ENCODE measurements around the gene CDC42. TPM values are rescaled to one million over a fixed set of nuclear protein-coding genes. Genes with fewer than 3 reads are reported as not detected.

Gene CDC42
- total RNA-seq (2014; rRNA removed; shearing (Covaris generic)) (168 and 184 TPM in 2 replicates), polyA plus RNA-seq (2016; fragmentation: Nextera tagmentation; extraction: Ambion mirVana) (118 and 119 TPM in 2 replicates)
- long read RNA-seq, partial matches to known transcripts: 3 of 52 reads
- long read RNA-seq, other reads (novel, unspliced or antisense): 47 of 52 reads

DNA sequence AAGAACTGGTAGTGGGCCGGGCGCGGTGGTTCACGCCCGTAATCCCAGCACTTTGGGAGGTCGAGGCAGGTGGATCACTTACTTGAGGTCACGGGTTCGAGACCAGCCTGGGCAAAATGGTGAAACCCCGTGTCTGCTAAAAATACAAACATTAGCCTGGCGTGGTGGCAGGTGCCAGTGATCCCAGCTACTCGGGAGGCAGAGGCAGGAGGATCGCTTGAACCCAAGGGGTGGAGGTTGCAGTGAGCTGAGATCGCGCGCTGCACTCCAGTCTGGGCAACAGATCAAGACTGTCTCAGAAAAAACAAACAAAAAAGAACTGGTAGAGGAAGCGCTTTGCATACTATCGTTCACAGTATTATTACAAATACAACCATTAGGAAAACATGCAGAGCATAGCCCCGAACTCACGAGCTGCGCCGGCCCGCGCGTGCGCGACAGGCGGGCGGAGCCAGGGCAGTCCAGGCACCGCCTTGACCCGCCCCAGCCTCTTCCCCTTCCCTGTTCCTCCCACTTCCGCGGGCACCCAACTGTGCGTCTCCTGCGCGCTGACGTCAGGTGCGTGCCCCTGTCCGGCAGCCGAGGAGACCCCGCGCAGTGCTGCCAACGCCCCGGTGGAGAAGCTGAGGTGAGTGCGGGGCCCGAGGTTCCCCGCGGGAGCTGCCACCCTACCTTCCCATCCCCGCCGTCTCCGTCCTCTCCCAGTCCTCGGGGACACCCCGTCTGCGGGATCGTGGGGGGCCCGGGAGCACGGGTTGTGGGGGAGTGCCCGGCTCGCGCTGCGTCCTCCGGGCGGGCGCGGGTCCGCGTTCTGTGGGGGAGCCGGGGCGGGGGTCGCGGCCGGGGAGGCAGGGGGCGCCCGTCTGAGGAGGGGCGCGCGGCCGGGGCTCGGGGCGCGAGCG, at the start of gene CDC42:
Gene CDC42, plus strand, starts transcription at position 595 of the 902 bp plus-strand sequence. CDS start 25,770 bp downstream, outside the sequence.
- Histone ChIP-seq H3K79me2 (replicated peaks; ENCODE audit: insufficient read depth) (peaks cover 41% of the 10 kb centered on the region), H3K4me2 (peak within 1 kb of the TSS; percentile 84), H3K36me3 (ENCODE audit: insufficient read depth) (no peaks in the 10 kb centered on the region; the same call in 1 of the 2 replicates), H3K27me3 (ENCODE audit: insufficient read depth) (no peaks in the 10 kb centered on the region), H2AFZ (peak within 1 kb of the TSS; percentile 87; the same call in 1 of the 2 replicates), H3F3A (replicated peaks; ENCODE audit: low read depth) (peaks cover 10% of the 10 kb centered on the region), H3K9me2 (ENCODE audit: insufficient read depth) (no peaks in the 10 kb centered on the region), H3K4me3 (peak within 1 kb of the TSS; percentile 74), H4K20me1 (replicated peaks; ENCODE audit: insufficient read depth) (peaks cover 14% of the 10 kb centered on the region), H3K27ac (ENCODE audit: low read depth) (peak within 1 kb of the TSS; percentile 98), H3K4me1 (ENCODE audit: insufficient read depth) (peaks cover 20% of the 10 kb centered on the region)
- ATAC-seq: peak; percentile 90
- peak; percentile 95 for DNase-seq (ENCODE audit: low spot score)
- no peaks in the 10 kb centered on the region for H3K9me3 Mint-ChIP-seq
- H3K36me3 Mint-ChIP-seq (ENCODE audit: low read depth): peaks cover 15% of the 10 kb centered on the region; the same call in 2 of the 3 replicates
- peak within 1 kb of the TSS; percentile 98 for H3K4me3 Mint-ChIP-seq
- H3K4me1 Mint-ChIP-seq: peaks cover 24% of the 10 kb centered on the region
- H3K27me3 Mint-ChIP-seq (ENCODE audit: insufficient read depth, low read depth, poor library complexity): peaks cover 9% of the 10 kb centered on the region
- H3K27ac Mint-ChIP-seq: peak within 1 kb of the TSS; percentile 97
- TF ChIP-seq, protein P1, sequence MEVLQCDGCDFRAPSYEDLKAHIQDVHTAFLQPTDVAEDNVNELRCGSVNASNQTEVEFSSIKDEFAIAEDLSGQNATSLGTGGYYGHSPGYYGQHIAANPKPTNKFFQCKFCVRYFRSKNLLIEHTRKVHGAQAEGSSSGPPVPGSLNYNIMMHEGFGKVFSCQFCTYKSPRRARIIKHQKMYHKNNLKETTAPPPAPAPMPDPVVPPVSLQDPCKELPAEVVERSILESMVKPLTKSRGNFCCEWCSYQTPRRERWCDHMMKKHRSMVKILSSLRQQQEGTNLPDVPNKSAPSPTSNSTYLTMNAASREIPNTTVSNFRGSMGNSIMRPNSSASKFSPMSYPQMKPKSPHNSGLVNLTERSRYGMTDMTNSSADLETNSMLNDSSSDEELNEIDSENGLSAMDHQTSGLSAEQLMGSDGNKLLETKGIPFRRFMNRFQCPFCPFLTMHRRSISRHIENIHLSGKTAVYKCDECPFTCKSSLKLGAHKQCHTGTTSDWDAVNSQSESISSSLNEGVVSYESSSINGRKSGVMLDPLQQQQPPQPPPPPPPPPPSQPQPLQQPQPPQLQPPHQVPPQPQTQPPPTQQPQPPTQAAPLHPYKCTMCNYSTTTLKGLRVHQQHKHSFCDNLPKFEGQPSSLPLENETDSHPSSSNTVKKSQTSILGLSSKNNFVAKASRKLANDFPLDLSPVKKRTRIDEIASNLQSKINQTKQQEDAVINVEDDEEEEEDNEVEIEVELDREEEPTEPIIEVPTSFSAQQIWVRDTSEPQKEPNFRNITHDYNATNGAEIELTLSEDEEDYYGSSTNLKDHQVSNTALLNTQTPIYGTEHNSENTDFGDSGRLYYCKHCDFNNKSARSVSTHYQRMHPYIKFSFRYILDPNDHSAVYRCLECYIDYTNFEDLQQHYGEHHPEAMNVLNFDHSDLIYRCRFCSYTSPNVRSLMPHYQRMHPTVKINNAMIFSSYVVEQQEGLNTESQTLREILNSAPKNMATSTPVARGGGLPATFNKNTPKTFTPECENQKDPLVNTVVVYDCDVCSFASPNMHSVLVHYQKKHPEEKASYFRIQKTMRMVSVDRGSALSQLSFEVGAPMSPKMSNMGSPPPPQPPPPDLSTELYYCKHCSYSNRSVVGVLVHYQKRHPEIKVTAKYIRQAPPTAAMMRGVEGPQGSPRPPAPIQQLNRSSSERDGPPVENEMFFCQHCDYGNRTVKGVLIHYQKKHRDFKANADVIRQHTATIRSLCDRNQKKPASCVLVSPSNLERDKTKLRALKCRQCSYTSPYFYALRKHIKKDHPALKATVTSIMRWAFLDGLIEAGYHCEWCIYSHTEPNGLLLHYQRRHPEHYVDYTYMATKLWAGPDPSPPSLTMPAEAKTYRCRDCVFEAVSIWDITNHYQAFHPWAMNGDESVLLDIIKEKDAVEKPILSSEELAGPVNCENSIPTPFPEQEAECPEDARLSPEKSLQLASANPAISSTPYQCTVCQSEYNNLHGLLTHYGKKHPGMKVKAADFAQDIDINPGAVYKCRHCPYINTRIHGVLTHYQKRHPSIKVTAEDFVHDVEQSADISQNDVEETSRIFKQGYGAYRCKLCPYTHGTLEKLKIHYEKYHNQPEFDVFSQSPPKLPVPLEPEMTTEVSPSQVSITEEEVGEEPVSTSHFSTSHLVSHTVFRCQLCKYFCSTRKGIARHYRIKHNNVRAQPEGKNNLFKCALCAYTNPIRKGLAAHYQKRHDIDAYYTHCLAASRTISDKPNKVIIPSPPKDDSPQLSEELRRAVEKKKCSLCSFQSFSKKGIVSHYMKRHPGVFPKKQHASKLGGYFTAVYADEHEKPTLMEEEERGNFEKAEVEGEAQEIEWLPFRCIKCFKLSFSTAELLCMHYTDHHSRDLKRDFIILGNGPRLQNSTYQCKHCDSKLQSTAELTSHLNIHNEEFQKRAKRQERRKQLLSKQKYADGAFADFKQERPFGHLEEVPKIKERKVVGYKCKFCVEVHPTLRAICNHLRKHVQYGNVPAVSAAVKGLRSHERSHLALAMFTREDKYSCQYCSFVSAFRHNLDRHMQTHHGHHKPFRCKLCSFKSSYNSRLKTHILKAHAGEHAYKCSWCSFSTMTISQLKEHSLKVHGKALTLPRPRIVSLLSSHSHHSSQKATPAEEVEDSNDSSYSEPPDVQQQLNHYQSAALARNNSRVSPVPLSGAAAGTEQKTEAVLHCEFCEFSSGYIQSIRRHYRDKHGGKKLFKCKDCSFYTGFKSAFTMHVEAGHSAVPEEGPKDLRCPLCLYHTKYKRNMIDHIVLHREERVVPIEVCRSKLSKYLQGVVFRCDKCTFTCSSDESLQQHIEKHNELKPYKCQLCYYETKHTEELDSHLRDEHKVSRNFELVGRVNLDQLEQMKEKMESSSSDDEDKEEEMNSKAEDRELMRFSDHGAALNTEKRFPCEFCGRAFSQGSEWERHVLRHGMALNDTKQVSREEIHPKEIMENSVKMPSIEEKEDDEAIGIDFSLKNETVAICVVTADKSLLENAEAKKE (CRISPR knock-in tag; IDR thresholded peaks at IDR 0.05): no peak
- TF ChIP-seq EZH2 (IDR thresholded peaks at IDR 0.05; ENCODE audit: low read depth, unreplicated experiment): no peak
- TF ChIP-seq EZH2phosphoT487 (IDR thresholded peaks at IDR 0.05; ENCODE audit: unreplicated experiment): no peak
- TF ChIP-seq JUNB (IDR thresholded peaks at IDR 0.05; ENCODE audit: unreplicated experiment): no peak
- TF ChIP-seq, protein P2, sequence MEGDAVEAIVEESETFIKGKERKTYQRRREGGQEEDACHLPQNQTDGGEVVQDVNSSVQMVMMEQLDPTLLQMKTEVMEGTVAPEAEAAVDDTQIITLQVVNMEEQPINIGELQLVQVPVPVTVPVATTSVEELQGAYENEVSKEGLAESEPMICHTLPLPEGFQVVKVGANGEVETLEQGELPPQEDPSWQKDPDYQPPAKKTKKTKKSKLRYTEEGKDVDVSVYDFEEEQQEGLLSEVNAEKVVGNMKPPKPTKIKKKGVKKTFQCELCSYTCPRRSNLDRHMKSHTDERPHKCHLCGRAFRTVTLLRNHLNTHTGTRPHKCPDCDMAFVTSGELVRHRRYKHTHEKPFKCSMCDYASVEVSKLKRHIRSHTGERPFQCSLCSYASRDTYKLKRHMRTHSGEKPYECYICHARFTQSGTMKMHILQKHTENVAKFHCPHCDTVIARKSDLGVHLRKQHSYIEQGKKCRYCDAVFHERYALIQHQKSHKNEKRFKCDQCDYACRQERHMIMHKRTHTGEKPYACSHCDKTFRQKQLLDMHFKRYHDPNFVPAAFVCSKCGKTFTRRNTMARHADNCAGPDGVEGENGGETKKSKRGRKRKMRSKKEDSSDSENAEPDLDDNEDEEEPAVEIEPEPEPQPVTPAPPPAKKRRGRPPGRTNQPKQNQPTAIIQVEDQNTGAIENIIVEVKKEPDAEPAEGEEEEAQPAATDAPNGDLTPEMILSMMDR (conservative IDR thresholded peaks at IDR 0.05; ENCODE audit: low read depth in 2 of 2): no peak
- TF ChIP-seq ZNF114 (CRISPR knock-in tag; IDR thresholded peaks at IDR 0.05): no peak
- no peak for TF ChIP-seq ZNF331 (CRISPR knock-in tag; IDR thresholded peaks at IDR 0.05; ENCODE audit: low read depth)
- no peak for TF ChIP-seq NANOG (IDR thresholded peaks at IDR 0.05; ENCODE audit: borderline replicate concordance)
- no peak for TF ChIP-seq STAT1 (IDR thresholded peaks at IDR 0.05; ENCODE audit: unreplicated experiment)
- TF ChIP-seq POLR2AphosphoS5 (IDR thresholded peaks at IDR 0.05; ENCODE audit: low read depth): peak; percentile 96
- TF ChIP-seq, protein P3, sequence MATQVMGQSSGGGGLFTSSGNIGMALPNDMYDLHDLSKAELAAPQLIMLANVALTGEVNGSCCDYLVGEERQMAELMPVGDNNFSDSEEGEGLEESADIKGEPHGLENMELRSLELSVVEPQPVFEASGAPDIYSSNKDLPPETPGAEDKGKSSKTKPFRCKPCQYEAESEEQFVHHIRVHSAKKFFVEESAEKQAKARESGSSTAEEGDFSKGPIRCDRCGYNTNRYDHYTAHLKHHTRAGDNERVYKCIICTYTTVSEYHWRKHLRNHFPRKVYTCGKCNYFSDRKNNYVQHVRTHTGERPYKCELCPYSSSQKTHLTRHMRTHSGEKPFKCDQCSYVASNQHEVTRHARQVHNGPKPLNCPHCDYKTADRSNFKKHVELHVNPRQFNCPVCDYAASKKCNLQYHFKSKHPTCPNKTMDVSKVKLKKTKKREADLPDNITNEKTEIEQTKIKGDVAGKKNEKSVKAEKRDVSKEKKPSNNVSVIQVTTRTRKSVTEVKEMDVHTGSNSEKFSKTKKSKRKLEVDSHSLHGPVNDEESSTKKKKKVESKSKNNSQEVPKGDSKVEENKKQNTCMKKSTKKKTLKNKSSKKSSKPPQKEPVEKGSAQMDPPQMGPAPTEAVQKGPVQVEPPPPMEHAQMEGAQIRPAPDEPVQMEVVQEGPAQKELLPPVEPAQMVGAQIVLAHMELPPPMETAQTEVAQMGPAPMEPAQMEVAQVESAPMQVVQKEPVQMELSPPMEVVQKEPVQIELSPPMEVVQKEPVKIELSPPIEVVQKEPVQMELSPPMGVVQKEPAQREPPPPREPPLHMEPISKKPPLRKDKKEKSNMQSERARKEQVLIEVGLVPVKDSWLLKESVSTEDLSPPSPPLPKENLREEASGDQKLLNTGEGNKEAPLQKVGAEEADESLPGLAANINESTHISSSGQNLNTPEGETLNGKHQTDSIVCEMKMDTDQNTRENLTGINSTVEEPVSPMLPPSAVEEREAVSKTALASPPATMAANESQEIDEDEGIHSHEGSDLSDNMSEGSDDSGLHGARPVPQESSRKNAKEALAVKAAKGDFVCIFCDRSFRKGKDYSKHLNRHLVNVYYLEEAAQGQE (IDR thresholded peaks at IDR 0.05; ENCODE audit: unreplicated experiment): no peak
- TF ChIP-seq, protein P4, sequence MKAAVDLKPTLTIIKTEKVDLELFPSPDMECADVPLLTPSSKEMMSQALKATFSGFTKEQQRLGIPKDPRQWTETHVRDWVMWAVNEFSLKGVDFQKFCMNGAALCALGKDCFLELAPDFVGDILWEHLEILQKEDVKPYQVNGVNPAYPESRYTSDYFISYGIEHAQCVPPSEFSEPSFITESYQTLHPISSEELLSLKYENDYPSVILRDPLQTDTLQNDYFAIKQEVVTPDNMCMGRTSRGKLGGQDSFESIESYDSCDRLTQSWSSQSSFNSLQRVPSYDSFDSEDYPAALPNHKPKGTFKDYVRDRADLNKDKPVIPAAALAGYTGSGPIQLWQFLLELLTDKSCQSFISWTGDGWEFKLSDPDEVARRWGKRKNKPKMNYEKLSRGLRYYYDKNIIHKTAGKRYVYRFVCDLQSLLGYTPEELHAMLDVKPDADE (IDR thresholded peaks at IDR 0.05): 0 out of 2 replicates have a peak, but pooled peaks have one; percentile 31
